Activated gamma-delta T cell treated with anti-CD3 and anti-CD28 coated beads, Interleukin-2, amount 50 U/mL, for 16 hours (primary cell): ENCODE measurements around the gene ZNF552.
A peak's percentile ranks its signal among the peaks of the same experiment; 100 is the strongest.

Experiments
- DNase-seq: peaks from one replicate; pipeline ENCODE4 v3.0.0-alpha.2; 2020; ENCODE audit warnings: low read depth

Gene ZNF552

DNA sequence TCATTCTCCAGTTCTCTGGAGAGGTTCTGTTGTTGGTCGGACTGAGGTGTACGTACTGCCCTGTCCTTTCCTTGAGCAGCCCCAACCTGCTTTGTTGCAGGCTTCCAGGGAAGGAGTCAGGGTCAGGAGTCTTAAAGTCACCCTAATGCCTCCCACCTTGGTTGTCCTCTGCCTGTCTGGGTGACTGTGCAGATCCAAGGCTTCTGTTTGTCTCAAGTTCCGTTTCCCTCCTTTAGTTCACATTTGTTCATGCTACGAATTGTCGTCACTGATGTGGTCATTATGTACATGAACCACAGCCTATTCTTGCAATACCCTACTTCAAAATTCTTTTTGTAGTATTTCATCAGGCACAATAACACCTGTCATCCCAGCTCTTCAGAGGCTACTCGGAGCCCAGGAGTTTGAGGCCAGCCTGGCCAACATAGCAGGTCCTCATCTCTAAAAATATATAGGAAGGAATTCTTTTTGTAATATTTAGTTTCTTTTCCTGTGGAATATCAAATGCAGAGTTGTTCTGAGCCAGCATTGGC is 37.9 kb downstream of the ZNF552 start:
- DNase-seq: no peak

DNA sequence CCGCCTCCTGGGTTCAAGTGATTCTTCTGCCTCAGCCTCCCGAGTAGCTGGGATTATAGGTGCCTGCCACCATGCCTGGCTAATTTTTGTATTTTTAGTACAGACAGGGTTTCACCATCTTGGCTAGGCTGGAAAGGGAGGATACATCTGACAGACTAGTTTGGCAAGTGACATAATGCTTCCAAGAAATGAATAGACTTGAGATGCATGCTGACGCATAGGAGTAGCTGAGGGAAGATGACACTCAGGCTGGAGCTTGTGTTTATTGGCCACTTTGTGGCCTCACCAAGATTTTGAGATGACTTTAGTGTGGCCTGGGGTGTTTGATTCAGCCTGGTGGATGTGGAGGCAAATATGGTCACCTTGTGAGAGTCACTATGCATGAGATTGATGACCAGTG is 41.2 kb downstream of the ZNF552 start:
- no peak for DNase-seq

DNA sequence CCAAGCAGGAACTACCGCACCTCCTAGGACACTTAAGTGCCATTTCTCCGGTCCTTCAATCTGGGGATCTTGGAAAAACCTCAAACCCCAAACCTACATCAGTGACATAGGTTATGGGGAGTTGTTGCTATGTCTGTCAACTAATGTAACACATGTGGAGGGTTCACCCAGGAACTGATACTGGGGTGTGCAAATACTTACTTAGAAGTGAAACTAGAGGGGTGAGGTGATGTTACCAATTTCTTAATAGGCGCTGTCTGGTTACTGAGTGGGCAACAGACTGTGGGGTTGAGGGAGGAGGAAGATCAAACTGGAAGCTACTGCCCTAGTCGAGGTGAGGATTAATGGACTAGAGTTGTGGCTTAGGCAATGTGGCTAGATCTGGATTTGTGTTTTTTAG is 43.3 kb downstream of the ZNF552 start:
- DNase-seq: no peak

DNA sequence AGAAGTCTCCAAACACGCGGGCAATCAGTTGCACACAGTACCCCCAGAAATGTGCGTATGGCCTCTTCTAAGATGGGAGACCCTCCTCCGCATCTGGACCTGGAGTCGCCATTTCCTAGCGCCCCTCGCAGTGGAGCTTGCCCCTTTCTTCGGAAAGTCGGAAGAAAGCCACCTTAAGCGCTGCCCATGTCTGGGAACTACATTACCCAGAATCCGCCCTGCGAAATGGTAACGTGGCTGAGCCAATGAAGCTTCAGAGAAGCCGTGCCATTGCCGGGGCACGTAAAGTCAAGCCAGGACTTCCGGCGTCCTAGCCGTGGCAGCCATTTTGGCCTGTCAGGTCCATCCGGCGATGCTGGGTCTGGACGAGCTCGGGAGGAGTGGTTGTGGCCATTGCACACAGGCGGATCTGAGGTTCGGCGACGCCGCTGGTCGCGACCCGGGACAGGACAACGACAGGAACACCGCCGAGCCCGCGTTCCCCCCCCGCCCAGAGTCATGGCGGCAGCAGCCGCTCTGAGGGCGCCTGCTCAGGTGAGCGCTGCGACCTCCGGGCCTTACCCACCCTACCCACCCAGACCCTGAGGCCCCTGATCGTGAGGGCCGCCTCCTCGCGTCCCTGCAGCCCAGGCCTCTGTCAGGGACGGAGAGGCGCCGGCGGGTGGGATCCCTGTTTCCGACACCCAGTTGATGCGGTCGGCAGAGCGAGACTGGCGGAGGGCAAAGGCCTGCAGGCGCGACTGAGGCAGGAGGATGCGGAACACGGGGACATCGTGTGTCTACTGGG is 45.2 kb downstream of the ZNF552 start, which contains the start of gene ZNF586:
Gene ZNF586 (plus strand): TSS at position 332 of the 787 bp plus-strand sequence. CDS start 167 bp downstream, at position 499.
- DNase-seq: peak; percentile 82

DNA sequence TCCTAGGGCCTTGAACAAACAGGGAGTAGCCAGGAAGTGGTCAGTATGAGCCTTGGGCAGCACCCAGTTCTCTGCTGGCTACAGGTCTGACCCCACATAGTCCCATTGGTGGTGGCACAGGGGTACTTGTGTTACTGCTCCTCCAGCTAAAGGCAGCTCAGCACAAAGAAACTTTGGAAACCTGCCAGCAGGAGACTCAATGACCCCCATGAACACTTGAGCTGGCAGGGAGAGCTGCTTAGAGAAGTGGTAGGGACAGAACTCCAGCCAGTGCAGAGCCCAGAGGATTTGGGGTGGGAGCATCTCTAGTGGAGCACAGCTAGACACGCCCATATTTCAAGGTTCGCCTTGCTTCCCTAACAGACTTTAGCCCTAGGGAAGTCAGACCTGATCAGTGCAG is 55.6 kb downstream of the ZNF552 start:
- no peak for DNase-seq

DNA sequence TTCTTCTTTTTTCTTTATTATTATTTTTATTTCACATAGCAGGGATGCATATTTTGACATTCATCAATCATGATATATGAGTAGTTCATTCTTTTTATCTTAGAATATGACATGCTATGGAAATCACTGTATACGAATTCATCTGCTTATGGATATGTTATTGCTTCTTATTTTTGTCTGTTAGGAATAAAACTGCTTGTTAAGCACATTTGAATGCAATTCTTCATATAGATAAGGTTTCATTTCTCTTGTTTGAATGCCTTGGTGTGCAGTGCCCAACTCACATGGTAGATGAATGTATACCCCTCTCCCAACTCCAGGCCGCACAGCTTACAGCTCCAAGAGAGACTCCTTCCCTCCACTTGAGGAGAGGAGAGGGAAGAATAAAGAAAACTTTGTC is 56.8 kb downstream of the ZNF552 start:
- DNase-seq: no peak
